Fibroblast of lung (primary cell): ENCODE data around the gene BTLA.

Experiments
- EZH2 ChIP-seq: IDR thresholded peaks from 2 replicates; pipeline ENCODE4 v1.5.1; 2012; ENCODE audit warnings: low read length, control low read depth, mild to moderate bottlenecking; ENCODE audit errors: missing control alignments
- TF ChIP-seq, protein P1 (sequence below), 2 donors: IDR thresholded peaks in 1 of 2; conservative IDR thresholded peaks in 1 of 2; 1 replicate in 1 of 2; 2 replicates in 1 of 2; pipeline ENCODE4 v1.5.1; 2011 to 2012; ENCODE audit warnings: low read length in 2 of 2, control low read depth in 1 of 2, inconsistent platforms in 1 of 2, low read depth in 1 of 2, mild to moderate bottlenecking in 1 of 2

DNA sequence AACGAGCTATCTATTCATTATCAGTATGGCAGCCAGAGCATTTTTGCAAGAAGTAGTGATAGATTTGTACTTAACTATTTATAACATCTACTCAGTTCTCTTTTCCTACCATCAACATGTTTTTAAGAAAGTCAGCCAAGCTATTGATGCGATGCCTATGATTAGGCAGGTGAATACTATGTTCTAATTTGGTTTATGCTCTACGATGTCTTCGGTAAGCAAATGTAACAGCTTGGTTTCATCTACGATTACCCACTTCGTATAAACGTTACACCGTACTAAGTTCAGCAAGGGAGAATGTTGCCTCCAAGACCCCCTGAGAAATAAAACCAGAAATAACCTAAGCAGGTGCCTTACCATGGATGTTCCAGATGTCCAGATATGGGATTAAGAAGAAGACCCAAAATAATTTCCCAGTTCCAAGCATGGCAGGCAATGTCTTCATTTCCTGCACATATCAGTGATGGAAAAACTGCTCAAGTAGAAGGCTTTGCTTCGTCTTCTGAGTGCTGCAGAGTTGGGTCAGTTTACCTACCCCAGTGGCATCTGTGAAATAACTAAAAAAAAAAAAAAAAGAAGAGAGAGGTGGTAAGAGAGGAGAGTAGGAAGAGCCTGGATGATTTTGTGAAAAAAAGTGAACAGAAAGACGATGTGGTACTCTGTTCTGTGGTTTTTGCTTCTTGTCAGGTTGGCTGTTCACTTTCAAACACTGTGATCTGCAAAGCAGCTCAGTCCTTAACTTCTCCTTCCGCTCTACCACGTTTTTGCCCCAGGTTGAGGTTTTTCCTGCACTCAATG is at the start of gene BTLA:
- TF ChIP-seq, protein P1, sequence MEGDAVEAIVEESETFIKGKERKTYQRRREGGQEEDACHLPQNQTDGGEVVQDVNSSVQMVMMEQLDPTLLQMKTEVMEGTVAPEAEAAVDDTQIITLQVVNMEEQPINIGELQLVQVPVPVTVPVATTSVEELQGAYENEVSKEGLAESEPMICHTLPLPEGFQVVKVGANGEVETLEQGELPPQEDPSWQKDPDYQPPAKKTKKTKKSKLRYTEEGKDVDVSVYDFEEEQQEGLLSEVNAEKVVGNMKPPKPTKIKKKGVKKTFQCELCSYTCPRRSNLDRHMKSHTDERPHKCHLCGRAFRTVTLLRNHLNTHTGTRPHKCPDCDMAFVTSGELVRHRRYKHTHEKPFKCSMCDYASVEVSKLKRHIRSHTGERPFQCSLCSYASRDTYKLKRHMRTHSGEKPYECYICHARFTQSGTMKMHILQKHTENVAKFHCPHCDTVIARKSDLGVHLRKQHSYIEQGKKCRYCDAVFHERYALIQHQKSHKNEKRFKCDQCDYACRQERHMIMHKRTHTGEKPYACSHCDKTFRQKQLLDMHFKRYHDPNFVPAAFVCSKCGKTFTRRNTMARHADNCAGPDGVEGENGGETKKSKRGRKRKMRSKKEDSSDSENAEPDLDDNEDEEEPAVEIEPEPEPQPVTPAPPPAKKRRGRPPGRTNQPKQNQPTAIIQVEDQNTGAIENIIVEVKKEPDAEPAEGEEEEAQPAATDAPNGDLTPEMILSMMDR (conservative IDR thresholded peaks at IDR 0.05 in 1 of 2, IDR thresholded peaks at IDR 0.05 in 1 of 2; ENCODE audit: low read depth in 1 of 2, low read length in 2 of 2): no peak
- no peak for TF ChIP-seq EZH2
